Common myeloid progenitor, CD34-positive (primary cell): ENCODE results near the gene PABPC5. TPM values are rescaled to one million over a fixed set of nuclear protein-coding genes. Genes with fewer than 3 reads are reported as not detected.

Experiments
- CTCF ChIA-PET: fragments of 350-600 bp; sonication (Branson Sonifier 250); formaldehyde crosslinking; loops from one replicate; lab custom pipeline; 2021; ENCODE audit warnings: antibody characterized with exemption; lab: Charles Lee
- POLR2A ChIA-PET: fragments of 350-600 bp; sonication (Branson Sonifier 250); formaldehyde crosslinking; loops from one replicate; lab custom pipeline; 2021; ENCODE audit warnings: antibody characterized with exemption; lab: Charles Lee
- DNase-seq, 3 donors: peaks; one replicate each; pipeline versions ENCODE4 v3.0.0 to v3.0.0-alpha.2; 2013
- H3K27ac ChIP-seq, 2 experiments: 1 replicate in 1 of 2; 2 replicates in 1 of 2; pipeline ENCODE4 v1.7.0; 2013; ENCODE audit warnings: inconsistent platforms in 2 of 2, low read length in 2 of 2, mild to moderate bottlenecking in 2 of 2, low read depth in 1 of 2, moderate library complexity in 1 of 2; ENCODE audit not compliant: severe bottlenecking in 2 of 2, insufficient read depth in 1 of 2, poor library complexity in 1 of 2
- H3K27me3 ChIP-seq, 5 experiments: replicated peaks in 2 of 5; 1 replicate in 3 of 5; 2 replicates in 2 of 5; pipeline versions ENCODE4 v1.6.1 to v1.7.0; 2013; ENCODE audit warnings: low read length in 4 of 5, mild to moderate bottlenecking in 2 of 5, moderate library complexity in 2 of 5, inconsistent platforms in 1 of 5; ENCODE audit not compliant: insufficient read depth in 5 of 5, control insufficient read depth in 4 of 5
- H3K36me3 ChIP-seq, 4 experiments: 1 replicate in 2 of 4; 2 replicates in 2 of 4; pipeline versions ENCODE4 v1.6.1 to v1.7.0; 2013; ENCODE audit warnings: low read length in 3 of 4, control low read depth in 1 of 4, mild to moderate bottlenecking in 1 of 4; ENCODE audit not compliant: control insufficient read depth in 4 of 4, insufficient read depth in 4 of 4
- H3K4me1 ChIP-seq, 4 experiments: 1 replicate in 3 of 4; 2 replicates in 1 of 4; pipeline versions ENCODE4 v1.6.1 to v1.7.1; 2013; ENCODE audit warnings: low read length in 3 of 4, mild to moderate bottlenecking in 3 of 4, control low read depth in 1 of 4, inconsistent platforms in 1 of 4, moderate library complexity in 1 of 4; ENCODE audit not compliant: control insufficient read depth in 4 of 4, insufficient read depth in 4 of 4; ENCODE audit errors: control extremely low read depth in 1 of 4
- H3K4me3 ChIP-seq, 7 experiments: 1 replicate in 4 of 7; 2 replicates in 3 of 7; pipeline versions ENCODE4 v1.5.1 to v1.7.0; 2013; ENCODE audit warnings: mild to moderate bottlenecking in 7 of 7, low read length in 6 of 7, moderate library complexity in 6 of 7, inconsistent platforms in 2 of 7, low read depth in 2 of 7, control low read depth in 1 of 7; ENCODE audit not compliant: insufficient read depth in 4 of 7, control insufficient read depth in 1 of 7; ENCODE audit errors: extremely low read depth in 1 of 7
- H3K9me3 ChIP-seq, 5 experiments: 1 replicate in 4 of 5; 2 replicates in 1 of 5; pipeline versions ENCODE4 v1.6.1 to v1.7.1; 2013; ENCODE audit warnings: low read length in 4 of 5, mild to moderate bottlenecking in 2 of 5, inconsistent platforms in 1 of 5, low read depth in 1 of 5, moderate library complexity in 1 of 5; ENCODE audit not compliant: control insufficient read depth in 4 of 5, insufficient read depth in 2 of 5; ENCODE audit errors: control extremely low read depth in 1 of 5
- WGBS: methylation state at CpG from one replicate; pipeline ENCODE4 v1.1.5; 2013; ENCODE audit not compliant: insufficient coverage; 5-methylcytosine and 5-hydroxymethylcytosine counted together
- polyA plus RNA-seq: library from polyadenylated mRNA; unstranded; fragments of 120-200 nt; gene quantifications from one replicate; pipeline ENCODE4 v1.2.1, GENCODE V29; 2013

The PABPC5 gene
- polyA plus RNA-seq = 0.15 TPM

GRCh38 chrX:91434351-91435168, at the start of gene PABPC5:
Gene PABPC5, plus strand, starts transcription at chrX:91434839. Its CDS starts 739 bp downstream, at chrX:91435578.
- WGBS = 20% methylated on average over 41 of the region's 48 CpGs
- peak within 1 kb of the TSS in 6 of 7 experiments; percentile 34 to 75 (median 56) for H3K4me3 ChIP-seq
- peaks cover 0 to 5% (median 0%) of the 10 kb centered on the region in 5 experiments for H3K9me3 ChIP-seq
- peak; percentile 19 to 56 (median 26) for DNase-seq
- POLR2A ChIA-PET = no interaction called here
- CTCF ChIA-PET = no interaction called here
- H3K36me3 ChIP-seq = no peaks in the 10 kb centered on the region
- H3K27ac ChIP-seq = no peak within 1 kb of the TSS
- H3K27me3 ChIP-seq = peaks cover 0 to 22% (median 4%) of the 10 kb centered on the region in 5 experiments
- no peaks in the 10 kb centered on the region for H3K4me1 ChIP-seq

GRCh38 chrX:91389026-91389425, 45.6 kb upstream of the PABPC5 start:
- no CpG with 5 or more reads among the region's 2 CpGs for WGBS
- H3K4me1 ChIP-seq = no peaks in the 10 kb centered on the region
- peaks cover 0 to 1% (median 0%) of the 10 kb centered on the region in 5 experiments for H3K9me3 ChIP-seq
- no peaks in the 10 kb centered on the region for H3K36me3 ChIP-seq
- no peak overlapping the region for H3K27ac ChIP-seq
- H3K4me3 ChIP-seq = no peak overlapping the region
- no peaks in the 10 kb centered on the region for H3K27me3 ChIP-seq
- ChIA-PET CTCF (no interaction called here), POLR2A (no interaction called here)
- DNase-seq = no peak

- H3K27me3 ChIP-seq = no peaks in the 10 kb centered on the region
- H3K27ac ChIP-seq = no peak overlapping the region
- ChIA-PET POLR2A (no interaction called here), CTCF (no interaction called here)
- H3K36me3 ChIP-seq = no peaks in the 10 kb centered on the region
- peak in 2 of 3 donors; percentile 3 to 4 for DNase-seq
- no CpG with 5 or more reads among the region's 6 CpGs for WGBS
- H3K4me3 ChIP-seq = no peak overlapping the region
- H3K4me1 ChIP-seq = no peaks in the 10 kb centered on the region
- H3K9me3 ChIP-seq = no peaks in the 10 kb centered on the region
Observed at GRCh38 chrX:91414713-91415112, 19.9 kb upstream of the PABPC5 start.

GRCh38 chrX:91435395-91435794, 756 bp downstream of the PABPC5 start:
- Histone ChIP-seq H3K4me3 (peak overlapping the region in 3 of 7 experiments; percentile 57 to 75 (median 58)), H3K27me3 (peaks cover 0 to 22% (median 4%) of the 10 kb centered on the region in 5 experiments), H3K9me3 (peaks cover 0 to 5% (median 0%) of the 10 kb centered on the region in 5 experiments), H3K27ac (no peak overlapping the region), H3K4me1 (no peaks in the 10 kb centered on the region), H3K36me3 (no peaks in the 10 kb centered on the region)
- 66% methylated on average over 14 of the region's 14 CpGs for WGBS
- ChIA-PET CTCF (no interaction called here), POLR2A (no interaction called here)
- no peak for DNase-seq
